Heart left ventricle (tissue), 16 donors: ENCODE data around the gene TMEM167A. TPM values are rescaled to one million over a fixed set of nuclear protein-coding genes. Genes with fewer than 3 reads are reported as not detected.

ENCODE experiments used
- ATAC-seq, 4 donors: fragments of 200-7000 bp; cut with Tn5 transposase; one replicate each; pipeline ENCODE4 v1.9.1; 2020 to 2022; ENCODE audit warnings: moderate library complexity in 4 of 4, mild to moderate bottlenecking in 3 of 4, moderate number of reproducible peaks in 1 of 4
- DNase-seq, 5 donors: peaks; one replicate each; pipeline ENCODE4 v3.0.0-alpha.2; 2020
- H3K27ac ChIP-seq, 12 donors: fragments of 200-600 bp; sonication (generic) in 4 of 12; one replicate each; pipeline versions ENCODE4 v1.5.0 to v1.8.0; 2016 to 2022; ENCODE audit warnings: mild to moderate bottlenecking in 2 of 12
- H3K27me3 ChIP-seq, 9 donors: fragments of 200-600 bp; sonication (generic) in 2 of 9; one replicate each; pipeline versions ENCODE4 v1.5.1 to v1.8.0; 2016 to 2022; ENCODE audit warnings: mild to moderate bottlenecking in 3 of 9
- H3K36me3 ChIP-seq, 9 donors: fragments of 200-600 bp; sonication (generic) in 2 of 9; one replicate each; pipeline versions ENCODE4 v1.5.0 to v1.8.0; 2018 to 2022; ENCODE audit warnings: mild to moderate bottlenecking in 2 of 9
- H3K4me1 ChIP-seq, 12 donors: fragments of 200-600 bp; sonication (generic) in 4 of 12; one replicate each; pipeline versions ENCODE4 v1.5.0 to v1.8.0; 2016 to 2022; ENCODE audit warnings: mild to moderate bottlenecking in 3 of 12
- H3K4me3 ChIP-seq, 12 donors: fragments of 200-600 bp; sonication (generic) in 4 of 12; one replicate each; pipeline versions ENCODE4 v1.5.0 to v1.8.0; 2017 to 2022; ENCODE audit warnings: mild to moderate bottlenecking in 9 of 12, moderate library complexity in 4 of 12
- H3K9me3 ChIP-seq, 12 donors: fragments of 200-600 bp; sonication (generic) in 4 of 12; one replicate each; pipeline versions ENCODE4 v1.5.0 to v1.8.0; 2016 to 2022; ENCODE audit warnings: mild to moderate bottlenecking in 1 of 12
- CTCF ChIP-seq, 12 donors: fragments of 200-600 bp; sonication (generic) in 4 of 12; IDR thresholded peaks; one replicate each; pipeline versions ENCODE4 v1.5.0 to v1.8.0; 2018 to 2022; ENCODE audit warnings: antibody characterized with exemption in 12 of 12, mild to moderate bottlenecking in 5 of 12
- POLR2A ChIP-seq, 2 donors: fragments of 450-650 bp; IDR thresholded peaks; one replicate each; pipeline ENCODE4 v1.6.1; 2017; ENCODE audit warnings: antibody characterized with exemption in 2 of 2, mild to moderate bottlenecking in 2 of 2, moderate library complexity in 2 of 2
- WGBS, 4 donors: extraction: QIAGEN DNeasy Blood & Tissue Kit in 2 of 4; methylation state at CpG; one replicate each; pipeline versions ENCODE4 v1.1.5 to v1.1.7; 2013 to 2018; 5-methylcytosine and 5-hydroxymethylcytosine counted together
- intact Hi-C, 10 donors: fragments of 100-400 bp; cut with DNase I; formaldehyde crosslinking; loops; one replicate each; pipeline versions ENCODE4 v1.11.1 to v1.14.2; 2022
- polyA plus RNA-seq, 2 donors: library from polyadenylated mRNA; stranded (reverse); fragments of 200-250 nt; gene quantifications; one replicate each; pipeline ENCODE4 v1.2.3, GENCODE V29; 2013
- total RNA-seq, 9 donors: library from RNA; depleted of rRNA in 2 of 9; stranded (reverse); fragments of >200 nt in 2 of 9; fragmentation: NEBNext Ultra II Directional in 3 of 9; extraction: Animal tissue kit (Norgen Biotek cat#: 25700) in 3 of 9; gene quantifications; one replicate each; pipeline versions ENCODE4 v1.1.0 to v1.2.4, GENCODE V29; 2016 to 2023
- donor health status: ischemic (EF 13 %, LVEDD 7.1; RV severe dilation, severe dysfunction).
- donor health status: healthy with polysubstance abuse.
- donor health status: DM: no; HTN: yes; CAD: no.
- donor health status: DM: no; HTN: no; CAD: no.
- donor health status: ischemic (EF 25% LVEDD 6.9; RV normal size, moderate dysfunction).
- donor health status: ischemic (EF 25% LVEDD 5.7; RV mildly dilated, moderate dysfunction).
- donor health status: healthy.
- donor health status: DM: yes; HTN: yes; CAD: no.
- donor health status: ischemic (EF 35%, LVEDD 5.7; RV mildly dilated, moderate dysfunction).
- donor health status: nonischemic (EF 11% LVEDD 7.7; RV severe dilation, severe dysfunction).
- donor health status: DM: yes; HTN: yes; CAD: no.
- donor health status: PGD.
- donor health status: ischemic (EF 29% LVEDD 5.4; RV normal size, mild dysfunction).
- donor health status: nonischemic (EF 23%, LVEDD 6.1; RV moderate dilation, normal function).

Gene TMEM167A
- total and polyA plus RNA-seq, 11 donors, result 16.7 to 62.7 (median 48.4) TPM

DNA sequence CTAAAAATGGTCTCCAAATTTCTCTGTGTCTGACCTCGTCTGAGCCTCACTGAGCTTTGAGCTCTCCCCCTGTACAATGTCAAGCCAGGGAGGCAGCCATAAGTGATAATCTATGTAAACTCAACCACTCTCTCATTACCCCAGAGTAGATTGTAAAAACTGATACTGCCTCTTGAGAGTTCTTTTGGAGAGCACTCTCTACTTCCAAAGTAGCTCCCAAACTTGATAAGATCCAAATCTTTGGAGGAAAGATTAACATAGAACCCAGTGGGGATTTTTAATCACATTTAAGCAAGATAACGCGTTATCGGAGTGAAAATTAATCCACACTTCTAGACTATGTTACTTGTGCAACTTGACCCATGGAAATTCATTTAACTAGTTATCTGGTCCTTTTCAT lies 54.9 kb downstream of the TMEM167A start:
- no peaks in the 10 kb centered on the region for H3K9me3 ChIP-seq
- ATAC-seq, result no peak
- 75 to 83% (median 79%) methylated on average over 4 of the region's 4 CpGs for WGBS, 4 donors
- H3K27me3 ChIP-seq, result no peaks in the 10 kb centered on the region
- H3K27ac ChIP-seq, result no peak overlapping the region
- no peak for TF ChIP-seq POLR2A (IDR thresholded peaks at IDR 0.05)
- no peak for TF ChIP-seq CTCF (IDR thresholded peaks at IDR 0.05)
- H3K4me1 ChIP-seq, result peaks cover 0 to 6% (median 0%) of the 10 kb centered on the region in 12 donors
- DNase-seq, result no peak
- H3K36me3 ChIP-seq, result no peaks in the 10 kb centered on the region
- intact Hi-C loops, result no loop called here
- no peak overlapping the region for H3K4me3 ChIP-seq

GRCh38 chr5:83015676-83016075 lies 61.5 kb downstream of the TMEM167A start:
- H3K27me3 ChIP-seq, result no peaks in the 10 kb centered on the region
- no peaks in the 10 kb centered on the region for H3K4me1 ChIP-seq
- H3K27ac ChIP-seq, result no peak overlapping the region
- 13 to 61% (median 49%) methylated on average over 2 of the region's 2 CpGs for WGBS, 4 donors
- DNase-seq (no peak), ATAC-seq (no peak)
- H3K36me3 ChIP-seq, result no peaks in the 10 kb centered on the region
- intact Hi-C loops, result no loop called here
- H3K9me3 ChIP-seq, result no peaks in the 10 kb centered on the region
- H3K4me3 ChIP-seq, result no peak overlapping the region
- TF ChIP-seq CTCF (IDR thresholded peaks at IDR 0.05), result no peak
- TF ChIP-seq POLR2A (IDR thresholded peaks at IDR 0.05), result no peak

- no peaks in the 10 kb centered on the region for H3K27me3 ChIP-seq
- DNase-seq (no peak), ATAC-seq (no peak)
- H3K36me3 ChIP-seq, result no peaks in the 10 kb centered on the region
- H3K4me3 ChIP-seq, result no peak overlapping the region
- TF ChIP-seq POLR2A (IDR thresholded peaks at IDR 0.05) (no peak), CTCF (IDR thresholded peaks at IDR 0.05) (no peak)
- H3K4me1 ChIP-seq, result no peaks in the 10 kb centered on the region
- intact Hi-C loops, result no loop called here
- 87 to 92% (median 91%) methylated on average over 3 of the region's 3 CpGs for WGBS, 4 donors
- no peak overlapping the region for H3K27ac ChIP-seq
- H3K9me3 ChIP-seq, result no peaks in the 10 kb centered on the region
Measured at GRCh38 chr5:83011985-83012384, 65.2 kb downstream of the TMEM167A start.

DNA sequence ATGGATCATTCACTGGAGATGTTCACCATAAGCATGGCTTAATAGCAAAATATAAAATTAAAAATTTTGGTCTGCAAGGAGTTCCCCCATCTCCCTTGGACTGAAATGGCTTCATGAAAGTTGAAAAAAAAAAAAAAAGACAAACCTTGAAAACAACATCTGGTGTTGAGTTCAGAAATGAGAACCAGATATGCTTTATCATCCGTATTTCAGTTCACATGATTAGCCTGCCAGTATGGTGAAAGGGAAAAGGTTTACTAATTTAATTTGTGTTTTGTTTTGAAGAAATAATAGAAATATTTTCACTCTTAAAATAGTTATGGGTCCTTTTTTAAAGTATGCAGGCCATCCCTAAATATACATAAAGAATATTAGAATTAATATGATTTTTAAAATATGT lies 67.8 kb downstream of the TMEM167A start:
- WGBS, 4 donors, result 30 to 58% (median 38%) methylated on average over 1 of the region's 1 CpG
- no peak overlapping the region for H3K27ac ChIP-seq
- intact Hi-C loops, result no loop called here
- DNase-seq, result no peak
- H3K27me3 ChIP-seq, result no peaks in the 10 kb centered on the region
- H3K9me3 ChIP-seq, result no peaks in the 10 kb centered on the region
- TF ChIP-seq CTCF (IDR thresholded peaks at IDR 0.05) (no peak), POLR2A (IDR thresholded peaks at IDR 0.05) (no peak)
- H3K4me3 ChIP-seq, result no peak overlapping the region
- no peak for ATAC-seq
- no peaks in the 10 kb centered on the region for H3K36me3 ChIP-seq
- no peaks in the 10 kb centered on the region for H3K4me1 ChIP-seq
